GM18951 (cell line): ENCODE results near the gene CLCN5.

Experiments
- POLR2A ChIP-seq: IDR thresholded peaks from 4 replicates; pipeline ENCODE4 v1.6.1; 2011; ENCODE audit warnings: mild to moderate bottlenecking; ENCODE audit not compliant: insufficient read length, insufficient read depth; ENCODE audit errors: extremely low read depth
- in situ Hi-C: fragments of 300-500 bp; cut with MboI; formaldehyde crosslinking; loops from one replicate; pipeline ENCODE4 v1.12.0; 2022; ENCODE audit warnings: low sequenced_read_pairs, mixed read lengths, inconsistent platforms; ENCODE audit not compliant: unreplicated experiment

CLCN5 gene

GRCh38 chrX:50045823-50046222 is 123.4 kb downstream of the CLCN5 start:
- no peak for TF ChIP-seq POLR2A
- in situ Hi-C loops = no loop called here

- no peak for TF ChIP-seq POLR2A
- in situ Hi-C loops = no loop called here
Observed at GRCh38 chrX:50049228-50049627, 126.8 kb downstream of the CLCN5 start.

GRCh38 chrX:50054147-50054546 is 131.8 kb downstream of the CLCN5 start:
- in situ Hi-C loops = no loop called here
- no peak for TF ChIP-seq POLR2A

- in situ Hi-C loops = no loop called here
- no peak for TF ChIP-seq POLR2A
Observed at GRCh38 chrX:50066318-50066937, 144.0 kb downstream of the CLCN5 start.

GRCh38 chrX:50067435-50068284 is 145.3 kb downstream of the CLCN5 start:
- no peak for TF ChIP-seq POLR2A
- in situ Hi-C loops = no loop called here

GRCh38 chrX:50068285-50068563 is 145.8 kb downstream of the CLCN5 start:
- in situ Hi-C loops = no loop called here

GRCh38 chrX:50068893-50069292 is 146.5 kb downstream of the CLCN5 start:
- no peak for TF ChIP-seq POLR2A
- in situ Hi-C loops = no loop called here

More at GRCh38 chrX:50068285-50068563, 145.8 kb downstream of the CLCN5 start:
- TF ChIP-seq POLR2A = no peak

- in situ Hi-C loops = no loop called here
- no peak for TF ChIP-seq POLR2A
Observed at GRCh38 chrX:50071494-50071893, 149.1 kb downstream of the CLCN5 start.

- TF ChIP-seq POLR2A = no peak
- in situ Hi-C loops = no loop called here
Observed at GRCh38 chrX:50072110-50072509, 149.7 kb downstream of the CLCN5 start.

- in situ Hi-C loops = no loop called here
- no peak for TF ChIP-seq POLR2A
Observed at GRCh38 chrX:50073601-50074000, 151.2 kb downstream of the CLCN5 start.

- in situ Hi-C loops = no loop called here
- no peak for TF ChIP-seq POLR2A
Observed at GRCh38 chrX:50075630-50076339, 153.4 kb downstream of the CLCN5 start.

- in situ Hi-C loops = loop anchor here (10.0 kb wide), 1 partner anchor 167 kb away; no protein-coding TSS in a partner anchor
- TF ChIP-seq POLR2A = no peak
Observed at GRCh38 chrX:50081282-50081889, 159.0 kb downstream of the CLCN5 start.

GRCh38 chrX:50082741-50083140 is 160.3 kb downstream of the CLCN5 start:
- TF ChIP-seq POLR2A = no peak
- in situ Hi-C loops = loop anchor here (10.0 kb wide), 1 partner anchor 168 kb away; no protein-coding TSS in a partner anchor
